ENCODE measurements around the gene RRAGA.

Gene RRAGA

DNA sequence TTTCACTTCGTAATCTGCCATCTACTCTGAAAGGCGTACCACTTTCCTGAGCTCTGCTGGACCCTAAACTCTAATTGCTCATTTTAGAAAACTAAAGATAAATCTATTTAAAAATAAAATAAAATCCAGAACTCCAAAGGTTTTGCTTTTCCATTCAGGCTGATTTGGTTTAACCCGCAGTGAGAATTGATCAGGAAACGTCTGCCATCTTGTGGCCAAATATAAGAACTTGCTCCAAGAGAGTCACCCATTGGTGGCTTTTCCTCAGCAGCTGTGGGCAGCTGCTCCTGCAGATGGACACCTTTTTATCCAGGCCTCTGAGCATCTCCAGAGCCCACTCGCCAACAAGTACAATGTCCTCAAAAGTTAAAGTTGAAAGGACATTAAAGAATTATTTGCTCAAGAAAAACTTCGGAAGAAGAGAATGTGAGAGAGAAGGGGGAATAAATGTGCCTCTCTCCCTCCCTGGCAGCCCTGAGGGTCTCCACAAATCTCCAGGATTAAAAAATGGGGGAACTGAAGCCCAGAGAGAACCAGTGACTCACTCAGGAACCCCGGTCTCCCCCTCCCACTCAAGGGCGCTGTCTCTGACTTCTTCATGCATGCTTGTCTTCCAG is 20.3 kb upstream of the RRAGA start:
- Histone ChIP-seq H3K4me3 (ENCODE audit: low read depth in 1 of 2, low read length in 2 of 2) (no peak overlapping the region), H3K9me3 (ENCODE audit: control insufficient read depth in 1 of 2, low read length in 2 of 2) (no peaks in the 10 kb centered on the region), H3K9ac (ENCODE audit: low read depth in 1 of 2, low read length in 2 of 2) (no peak overlapping the region)

GRCh38 chr9:19030899-19031298 is 18.3 kb upstream of the RRAGA start:
- Histone ChIP-seq H3K36me3 (ENCODE audit: control insufficient read depth in 1 of 2, insufficient read depth in 2 of 2, low read length in 2 of 2) (no peaks in the 10 kb centered on the region), H3K27ac (ENCODE audit: low read depth, low read length) (no peak overlapping the region), H3K27me3 (ENCODE audit: control insufficient read depth in 1 of 2, insufficient read depth in 2 of 2, low read length in 2 of 2) (no peaks in the 10 kb centered on the region), H3K9ac (ENCODE audit: low read depth in 1 of 2, low read length in 2 of 2) (no peak overlapping the region), H3K9me3 (ENCODE audit: control insufficient read depth in 1 of 2, low read length in 2 of 2) (no peaks in the 10 kb centered on the region), H3K4me3 (ENCODE audit: low read depth in 1 of 2, low read length in 2 of 2) (no peak overlapping the region), H3K4me1 (ENCODE audit: control insufficient read depth in 1 of 2, insufficient read depth in 2 of 2, low read length in 2 of 2) (no peaks in the 10 kb centered on the region)

More for the DNA sequence above, 20.3 kb upstream of the RRAGA start:
- Histone ChIP-seq H3K4me1 (ENCODE audit: control insufficient read depth in 1 of 2, insufficient read depth in 2 of 2, low read length in 2 of 2) (no peaks in the 10 kb centered on the region), H3K27me3 (ENCODE audit: control insufficient read depth in 1 of 2, insufficient read depth in 2 of 2, low read length in 2 of 2) (no peaks in the 10 kb centered on the region), H3K27ac (ENCODE audit: low read depth, low read length) (no peak overlapping the region), H3K36me3 (ENCODE audit: control insufficient read depth in 1 of 2, insufficient read depth in 2 of 2, low read length in 2 of 2) (no peaks in the 10 kb centered on the region)

DNA sequence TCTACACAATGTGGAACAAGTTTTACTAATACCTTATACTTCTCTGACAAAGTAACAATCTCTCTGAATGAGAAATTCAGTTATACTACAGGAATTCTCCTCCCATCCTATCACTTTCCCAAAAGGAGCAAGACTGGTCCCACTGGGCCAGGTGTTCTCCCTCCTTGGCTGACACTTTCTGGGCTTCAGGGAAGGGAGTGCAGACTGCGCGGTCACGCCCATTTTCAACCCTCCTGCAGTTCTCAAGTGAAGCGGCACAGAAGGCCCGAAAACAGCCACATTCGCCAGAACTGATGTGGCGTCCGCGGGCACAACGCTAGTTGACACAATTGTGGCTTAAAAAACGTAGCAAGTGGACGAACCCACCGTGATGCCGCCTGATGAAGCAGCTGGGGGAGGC is 16.8 kb upstream of the RRAGA start:
- Histone ChIP-seq H3K9me3 (ENCODE audit: control insufficient read depth in 1 of 2, low read length in 2 of 2) (no peaks in the 10 kb centered on the region), H3K27ac (ENCODE audit: low read depth, low read length) (no peak overlapping the region), H3K9ac (ENCODE audit: low read depth in 1 of 2, low read length in 2 of 2) (no peak overlapping the region), H3K27me3 (ENCODE audit: control insufficient read depth in 1 of 2, insufficient read depth in 2 of 2, low read length in 2 of 2) (no peaks in the 10 kb centered on the region), H3K36me3 (ENCODE audit: control insufficient read depth in 1 of 2, insufficient read depth in 2 of 2, low read length in 2 of 2) (no peaks in the 10 kb centered on the region), H3K4me3 (ENCODE audit: low read depth in 1 of 2, low read length in 2 of 2) (no peak overlapping the region), H3K4me1 (ENCODE audit: control insufficient read depth in 1 of 2, insufficient read depth in 2 of 2, low read length in 2 of 2) (no peaks in the 10 kb centered on the region)

GRCh38 chr9:19033015-19033414 is 16.2 kb upstream of the RRAGA start, which contains the start of gene SAXO1:
Gene SAXO1 (minus strand): TSS chr9:19033209. CDS start chr9:19032908, 301 bp downstream.
- no peak within 1 kb of the TSS for H3K9ac ChIP-seq (ENCODE audit: low read depth in 1 of 2, low read length in 2 of 2)

DNA sequence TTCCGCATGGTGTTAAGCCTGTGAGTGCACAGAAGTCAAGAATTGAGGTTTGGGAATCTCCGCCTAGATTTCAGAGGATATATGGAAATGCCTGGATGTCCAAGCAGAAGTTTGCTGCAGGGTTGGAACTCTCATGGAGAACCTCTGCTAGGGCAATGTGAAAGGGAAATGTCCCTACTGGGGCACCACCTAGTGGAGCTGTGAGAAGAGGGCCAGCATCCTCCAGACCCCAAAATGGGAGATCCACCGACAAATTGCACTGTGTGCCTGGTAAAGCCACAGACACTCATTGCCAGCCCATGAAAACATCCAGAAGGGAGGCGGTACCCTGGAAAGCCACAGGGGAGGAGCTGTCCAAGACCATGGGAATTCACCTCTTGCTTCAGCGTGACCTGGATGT is 12.6 kb upstream of the RRAGA start:
- Histone ChIP-seq H3K4me1 (ENCODE audit: control insufficient read depth in 1 of 2, insufficient read depth in 2 of 2, low read length in 2 of 2) (no peaks in the 10 kb centered on the region), H3K36me3 (ENCODE audit: control insufficient read depth in 1 of 2, insufficient read depth in 2 of 2, low read length in 2 of 2) (no peaks in the 10 kb centered on the region), H3K27ac (ENCODE audit: low read depth, low read length) (no peak overlapping the region), H3K9ac (ENCODE audit: low read depth in 1 of 2, low read length in 2 of 2) (no peak overlapping the region), H3K27me3 (ENCODE audit: control insufficient read depth in 1 of 2, insufficient read depth in 2 of 2, low read length in 2 of 2) (no peaks in the 10 kb centered on the region), H3K4me3 (ENCODE audit: low read depth in 1 of 2, low read length in 2 of 2) (no peak overlapping the region), H3K9me3 (ENCODE audit: control insufficient read depth in 1 of 2, low read length in 2 of 2) (no peaks in the 10 kb centered on the region)

More at GRCh38 chr9:19033015-19033414, 16.2 kb upstream of the RRAGA start, which contains the start of gene SAXO1:
- H3K4me3 ChIP-seq (ENCODE audit: low read depth in 1 of 2, low read length in 2 of 2), result no peak within 1 kb of the TSS
- no peaks in the 10 kb centered on the region for H3K27me3 ChIP-seq (ENCODE audit: control insufficient read depth in 1 of 2, insufficient read depth in 2 of 2, low read length in 2 of 2)
- H3K36me3 ChIP-seq (ENCODE audit: control insufficient read depth in 1 of 2, insufficient read depth in 2 of 2, low read length in 2 of 2), result no peaks in the 10 kb centered on the region
- H3K4me1 ChIP-seq (ENCODE audit: control insufficient read depth in 1 of 2, insufficient read depth in 2 of 2, low read length in 2 of 2), result no peaks in the 10 kb centered on the region
- H3K27ac ChIP-seq (ENCODE audit: low read depth, low read length), result no peak within 1 kb of the TSS
- no peaks in the 10 kb centered on the region for H3K9me3 ChIP-seq (ENCODE audit: control insufficient read depth in 1 of 2, low read length in 2 of 2)

DNA sequence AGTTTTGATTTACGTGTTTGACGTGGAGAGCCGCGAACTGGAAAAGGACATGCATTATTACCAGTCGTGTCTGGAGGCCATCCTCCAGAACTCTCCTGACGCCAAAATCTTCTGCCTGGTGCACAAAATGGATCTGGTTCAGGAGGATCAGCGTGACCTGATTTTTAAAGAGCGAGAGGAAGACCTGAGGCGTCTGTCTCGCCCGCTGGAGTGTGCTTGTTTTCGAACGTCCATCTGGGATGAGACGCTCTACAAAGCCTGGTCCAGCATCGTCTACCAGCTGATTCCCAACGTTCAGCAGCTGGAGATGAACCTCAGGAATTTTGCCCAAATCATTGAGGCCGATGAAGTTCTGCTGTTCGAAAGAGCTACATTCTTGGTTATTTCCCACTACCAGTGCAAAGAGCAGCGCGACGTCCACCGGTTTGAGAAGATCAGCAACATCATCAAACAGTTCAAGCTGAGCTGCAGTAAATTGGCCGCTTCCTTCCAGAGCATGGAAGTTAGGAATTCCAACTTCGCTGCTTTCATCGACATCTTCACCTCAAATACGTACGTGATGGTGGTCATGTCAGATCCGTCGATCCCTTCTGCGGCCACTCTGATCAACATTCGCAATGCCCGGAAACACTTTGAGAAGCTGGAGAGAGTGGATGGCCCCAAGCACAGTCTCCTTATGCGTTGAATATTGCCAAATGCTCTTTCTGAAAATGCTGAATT is 850 bp downstream of the RRAGA start:
- Histone ChIP-seq H3K27me3 (ENCODE audit: control insufficient read depth in 1 of 2, insufficient read depth in 2 of 2, low read length in 2 of 2) (no peaks in the 10 kb centered on the region), H3K4me3 (ENCODE audit: low read depth in 1 of 2, low read length in 2 of 2) (peak overlapping the region; percentile 96 to 98), H3K9me3 (ENCODE audit: control insufficient read depth in 1 of 2, low read length in 2 of 2) (no peaks in the 10 kb centered on the region), H3K9ac (ENCODE audit: low read depth in 1 of 2, low read length in 2 of 2) (peak overlapping the region; percentile 88 to 92), H3K27ac (ENCODE audit: low read depth, low read length) (peak overlapping the region; percentile 91), H3K4me1 (ENCODE audit: control insufficient read depth in 1 of 2, insufficient read depth in 2 of 2, low read length in 2 of 2) (peaks cover 23 to 28% of the 10 kb centered on the region in 2 donors), H3K36me3 (ENCODE audit: control insufficient read depth in 1 of 2, insufficient read depth in 2 of 2, low read length in 2 of 2) (peaks cover 0 to 2% of the 10 kb centered on the region in 2 donors)

- H3K4me1 ChIP-seq (ENCODE audit: control insufficient read depth in 1 of 2, insufficient read depth in 2 of 2, low read length in 2 of 2), result peaks cover 23 to 28% of the 10 kb centered on the region in 2 donors
- H3K27ac ChIP-seq (ENCODE audit: low read depth, low read length), result no peak overlapping the region
Observed at GRCh38 chr9:19050637-19051591, 1.7 kb downstream of the RRAGA start.

GRCh38 chr9:19057033-19057432 is 7.8 kb downstream of the RRAGA start:
- Histone ChIP-seq H3K4me3 (ENCODE audit: low read depth in 1 of 2, low read length in 2 of 2) (no peak overlapping the region), H3K27ac (ENCODE audit: low read depth, low read length) (no peak overlapping the region), H3K9me3 (ENCODE audit: control insufficient read depth in 1 of 2, low read length in 2 of 2) (no peaks in the 10 kb centered on the region), H3K27me3 (ENCODE audit: control insufficient read depth in 1 of 2, insufficient read depth in 2 of 2, low read length in 2 of 2) (no peaks in the 10 kb centered on the region), H3K36me3 (ENCODE audit: control insufficient read depth in 1 of 2, insufficient read depth in 2 of 2, low read length in 2 of 2) (peaks cover 16 to 39% of the 10 kb centered on the region in 2 donors), H3K9ac (ENCODE audit: low read depth in 1 of 2, low read length in 2 of 2) (no peak overlapping the region), H3K4me1 (ENCODE audit: control insufficient read depth in 1 of 2, insufficient read depth in 2 of 2, low read length in 2 of 2) (no peaks in the 10 kb centered on the region)

More at GRCh38 chr9:19050637-19051591, 1.7 kb downstream of the RRAGA start:
- peaks cover 0 to 2% of the 10 kb centered on the region in 2 donors for H3K36me3 ChIP-seq (ENCODE audit: control insufficient read depth in 1 of 2, insufficient read depth in 2 of 2, low read length in 2 of 2)
- H3K27me3 ChIP-seq (ENCODE audit: control insufficient read depth in 1 of 2, insufficient read depth in 2 of 2, low read length in 2 of 2), result no peaks in the 10 kb centered on the region
- H3K4me3 ChIP-seq (ENCODE audit: low read depth in 1 of 2, low read length in 2 of 2), result peak overlapping the region; percentile 96 to 98
- H3K9ac ChIP-seq (ENCODE audit: low read depth in 1 of 2, low read length in 2 of 2), result peak overlapping the region; percentile 88 to 92
- no peaks in the 10 kb centered on the region for H3K9me3 ChIP-seq (ENCODE audit: control insufficient read depth in 1 of 2, low read length in 2 of 2)

DNA sequence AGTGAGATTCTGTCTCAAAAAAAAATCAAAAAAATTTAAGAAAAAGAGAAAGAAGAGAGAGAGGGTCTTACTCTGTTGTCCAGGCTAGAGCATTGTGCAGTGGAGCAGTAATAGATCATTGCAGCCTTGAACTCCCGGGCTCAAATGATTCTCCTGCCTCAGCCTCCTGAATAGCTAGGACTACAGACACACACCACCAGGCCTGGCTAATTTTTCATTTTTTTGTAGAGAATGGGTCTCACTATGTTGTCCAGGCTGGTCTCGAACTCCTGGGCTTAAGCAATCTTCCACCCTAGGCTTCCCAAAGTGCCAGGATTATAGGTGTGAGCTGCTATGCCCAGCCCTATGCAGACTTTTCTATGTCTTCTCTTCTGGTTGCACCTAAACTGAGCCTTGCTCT is 25.0 kb downstream of the RRAGA start:
- no peak overlapping the region for H3K9ac ChIP-seq (ENCODE audit: low read depth in 1 of 2, low read length in 2 of 2)
- no peaks in the 10 kb centered on the region for H3K27me3 ChIP-seq (ENCODE audit: control insufficient read depth in 1 of 2, insufficient read depth in 2 of 2, low read length in 2 of 2)
- H3K27ac ChIP-seq (ENCODE audit: low read depth, low read length), result no peak overlapping the region
- no peaks in the 10 kb centered on the region for H3K9me3 ChIP-seq (ENCODE audit: control insufficient read depth in 1 of 2, low read length in 2 of 2)
- no peaks in the 10 kb centered on the region for H3K4me1 ChIP-seq (ENCODE audit: control insufficient read depth in 1 of 2, insufficient read depth in 2 of 2, low read length in 2 of 2)
- peaks cover 3 to 51% of the 10 kb centered on the region in 2 donors for H3K36me3 ChIP-seq (ENCODE audit: control insufficient read depth in 1 of 2, insufficient read depth in 2 of 2, low read length in 2 of 2)
- H3K4me3 ChIP-seq (ENCODE audit: low read depth in 1 of 2, low read length in 2 of 2), result no peak overlapping the region
